KMS-11 (cell line): ENCODE results near the gene PDE6A.
"Not testable (repeated sequence)": the region's sequence is repeated elsewhere in the genome, so short reads cannot be mapped to it uniquely, and the experiment has no call there.

ENCODE experiments used
- H2AFZ ChIP-seq: fragments of 200-600 bp; sonication (generic); 2 replicates; pipeline ENCODE4 v1.6.1; 2016; ENCODE audit warnings: antibody characterized with exemption, mixed run types, low read depth
- H3K27ac ChIP-seq: fragments of 200-600 bp; sonication (generic); 2 replicates; pipeline ENCODE4 v1.6.1; 2016; ENCODE audit warnings: mild to moderate bottlenecking, mixed run types
- H3K27me3 ChIP-seq: fragments of 200-600 bp; sonication (generic); 2 replicates; pipeline ENCODE4 v1.6.1; 2017; ENCODE audit warnings: mild to moderate bottlenecking, low read depth, mixed run types, moderate library complexity; ENCODE audit not compliant: insufficient read depth
- H3K36me3 ChIP-seq: fragments of 200-600 bp; sonication (generic); 2 replicates; pipeline ENCODE4 v1.6.1; 2017; ENCODE audit warnings: mild to moderate bottlenecking, mixed run types; ENCODE audit not compliant: insufficient read depth
- H3K4me1 ChIP-seq: fragments of 200-600 bp; sonication (generic); 2 replicates; pipeline ENCODE4 v1.6.1; 2016; ENCODE audit warnings: mild to moderate bottlenecking, low read depth, mixed run types; ENCODE audit not compliant: poor library complexity, severe bottlenecking
- H3K4me2 ChIP-seq: fragments of 200-600 bp; sonication (generic); 2 replicates; pipeline ENCODE4 v1.7.0; 2016; ENCODE audit warnings: mild to moderate bottlenecking, mixed run types
- H3K4me3 ChIP-seq: fragments of 200-600 bp; sonication (generic); IDR thresholded peaks from 2 replicates; pipeline ENCODE4 v1.6.1; 2017; ENCODE audit warnings: low read depth, low read length, mixed read lengths; ENCODE audit not compliant: insufficient read depth
- H3K79me2 ChIP-seq: fragments of 200-600 bp; sonication (generic); 2 replicates; pipeline ENCODE4 v1.6.1; 2016; ENCODE audit warnings: low read depth, mixed run types; ENCODE audit not compliant: insufficient read depth
- H3K9ac ChIP-seq: fragments of 200-600 bp; sonication (generic); 2 replicates; pipeline ENCODE4 v1.6.1; 2016; ENCODE audit warnings: mild to moderate bottlenecking, mixed run types
- H4K20me1 ChIP-seq: fragments of 200-600 bp; sonication (generic); 2 replicates; pipeline ENCODE4 v1.6.1; 2016; ENCODE audit warnings: mild to moderate bottlenecking, mixed run types; ENCODE audit not compliant: insufficient read depth
- TF ChIP-seq, protein P1 (sequence below): fragments of 200-600 bp; sonication (generic); conservative IDR thresholded peaks from 2 replicates; pipeline ENCODE4 v1.6.1; 2017; ENCODE audit warnings: low read depth, mild to moderate bottlenecking, antibody characterized with exemption, low read length, moderate library complexity, mixed read lengths

The PDE6A gene

DNA sequence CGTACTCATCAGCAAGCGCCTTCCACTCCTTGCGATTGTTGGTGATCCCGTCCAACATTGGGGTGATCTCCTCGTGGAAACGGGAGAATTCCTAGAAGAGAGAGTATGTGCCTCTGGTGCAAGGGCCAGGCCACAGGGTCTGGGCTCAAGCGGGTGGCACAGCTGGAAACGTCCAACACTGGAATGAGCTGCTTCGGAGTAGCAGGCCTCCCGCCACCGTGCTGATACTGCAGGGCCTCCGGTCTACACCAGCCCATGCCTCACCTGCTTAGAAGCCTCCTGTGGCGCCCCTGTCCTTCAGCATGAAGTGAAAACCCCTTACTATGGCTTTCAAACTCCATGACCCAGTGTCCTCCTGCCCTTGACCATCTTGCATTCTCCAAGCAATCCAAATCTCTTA is 81.4 kb downstream of the PDE6A start:
- Histone ChIP-seq H3K36me3 (no peaks in the 10 kb centered on the region), H4K20me1 (no peaks in the 10 kb centered on the region), H3K27me3 (no peaks in the 10 kb centered on the region), H3K79me2 (no peaks in the 10 kb centered on the region), H3K4me1 (no peaks in the 10 kb centered on the region), H3K27ac (no peak overlapping the region), H2AFZ (no peak overlapping the region), H3K4me2 (no peak overlapping the region), H3K9ac (no peak overlapping the region), H3K4me3 (no peak overlapping the region)
- TF ChIP-seq, protein P1, sequence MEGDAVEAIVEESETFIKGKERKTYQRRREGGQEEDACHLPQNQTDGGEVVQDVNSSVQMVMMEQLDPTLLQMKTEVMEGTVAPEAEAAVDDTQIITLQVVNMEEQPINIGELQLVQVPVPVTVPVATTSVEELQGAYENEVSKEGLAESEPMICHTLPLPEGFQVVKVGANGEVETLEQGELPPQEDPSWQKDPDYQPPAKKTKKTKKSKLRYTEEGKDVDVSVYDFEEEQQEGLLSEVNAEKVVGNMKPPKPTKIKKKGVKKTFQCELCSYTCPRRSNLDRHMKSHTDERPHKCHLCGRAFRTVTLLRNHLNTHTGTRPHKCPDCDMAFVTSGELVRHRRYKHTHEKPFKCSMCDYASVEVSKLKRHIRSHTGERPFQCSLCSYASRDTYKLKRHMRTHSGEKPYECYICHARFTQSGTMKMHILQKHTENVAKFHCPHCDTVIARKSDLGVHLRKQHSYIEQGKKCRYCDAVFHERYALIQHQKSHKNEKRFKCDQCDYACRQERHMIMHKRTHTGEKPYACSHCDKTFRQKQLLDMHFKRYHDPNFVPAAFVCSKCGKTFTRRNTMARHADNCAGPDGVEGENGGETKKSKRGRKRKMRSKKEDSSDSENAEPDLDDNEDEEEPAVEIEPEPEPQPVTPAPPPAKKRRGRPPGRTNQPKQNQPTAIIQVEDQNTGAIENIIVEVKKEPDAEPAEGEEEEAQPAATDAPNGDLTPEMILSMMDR: no peak

DNA sequence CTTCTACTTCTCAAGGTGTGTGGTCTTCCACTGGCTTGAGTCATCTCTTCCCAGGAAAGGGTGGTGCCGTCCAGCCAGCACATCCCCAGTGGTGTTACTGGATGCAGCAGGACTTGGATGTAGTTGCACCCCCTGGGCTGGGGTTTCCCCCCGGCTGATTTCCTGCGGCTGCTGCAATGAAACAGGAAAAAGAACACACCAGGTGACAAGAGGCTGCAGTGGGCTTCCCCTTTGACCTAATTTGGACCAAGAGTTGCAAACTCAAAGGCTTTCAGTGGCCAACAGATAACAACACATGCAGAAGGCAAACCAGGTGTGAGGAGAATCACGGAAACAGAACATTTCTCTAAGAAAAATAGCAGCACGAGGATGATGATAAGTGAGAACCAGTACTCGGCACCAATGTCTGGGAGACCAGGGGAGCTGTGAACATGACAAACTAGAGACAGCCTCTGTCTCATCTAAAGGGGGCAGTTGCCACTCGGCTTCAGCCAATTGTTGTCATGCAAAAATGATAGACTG is 83.7 kb downstream of the PDE6A start:
- TF ChIP-seq, protein P1: no peak
- Histone ChIP-seq H2AFZ (no peak overlapping the region), H3K4me2 (no peak overlapping the region), H4K20me1 (no peaks in the 10 kb centered on the region), H3K4me1 (no peaks in the 10 kb centered on the region), H3K27ac (no peak overlapping the region), H3K79me2 (no peaks in the 10 kb centered on the region), H3K9ac (no peak overlapping the region), H3K36me3 (no peaks in the 10 kb centered on the region), H3K27me3 (no peaks in the 10 kb centered on the region), H3K4me3 (no peak overlapping the region)

DNA sequence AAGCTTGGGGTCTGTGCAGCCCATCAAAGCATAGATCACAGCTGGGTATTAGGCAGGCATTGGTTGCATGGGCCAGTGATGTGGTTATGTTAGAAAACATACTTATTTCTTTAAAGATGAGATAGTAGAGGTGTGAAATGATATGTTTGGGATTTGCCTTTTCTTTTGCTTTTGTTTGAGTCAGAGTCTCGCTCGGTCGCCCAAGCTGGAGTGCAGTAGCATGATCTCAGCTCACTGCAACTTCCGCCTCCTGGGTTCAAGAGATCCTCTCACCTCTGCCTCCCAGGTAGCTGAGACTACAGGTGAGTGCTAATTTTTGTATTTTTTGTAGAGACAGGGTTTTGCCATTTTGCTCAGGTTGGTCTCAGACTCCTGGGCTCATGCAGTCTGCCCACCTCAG is 84.8 kb downstream of the PDE6A start:
- Histone ChIP-seq H3K36me3 (no peaks in the 10 kb centered on the region), H3K4me2 (no peak overlapping the region), H3K9ac (no peak overlapping the region), H3K4me3 (no peak overlapping the region), H3K27ac (no peak overlapping the region), H2AFZ (no peak overlapping the region), H4K20me1 (no peaks in the 10 kb centered on the region), H3K27me3 (no peaks in the 10 kb centered on the region), H3K79me2 (no peaks in the 10 kb centered on the region), H3K4me1 (no peaks in the 10 kb centered on the region)
- TF ChIP-seq, protein P1: no peak

DNA sequence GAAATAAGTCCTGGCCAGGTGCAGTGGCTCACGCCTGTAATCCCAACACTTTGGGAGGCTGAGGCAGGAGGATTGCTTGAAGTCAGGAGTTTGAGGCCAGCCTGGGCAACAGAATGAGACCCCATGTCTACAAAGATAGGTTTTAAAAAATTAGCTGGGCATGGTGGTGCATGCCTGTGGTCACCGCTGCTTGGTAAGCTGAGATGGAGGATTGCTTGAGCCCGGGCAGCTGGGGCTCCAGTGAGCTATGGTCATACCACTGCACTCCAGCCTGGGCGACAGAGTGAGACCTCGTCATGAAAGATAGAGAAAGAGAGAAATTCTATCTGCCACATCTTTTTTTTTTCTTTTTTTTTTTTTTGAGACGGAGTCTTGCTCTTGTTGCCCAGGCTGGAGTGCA is 86.1 kb downstream of the PDE6A start:
- not testable (repeated sequence) for H3K27me3 ChIP-seq, H3K27ac ChIP-seq, H3K4me1 ChIP-seq, H4K20me1 ChIP-seq, H3K36me3 ChIP-seq, H3K9ac ChIP-seq, H3K79me2 ChIP-seq, H3K4me2 ChIP-seq, H2AFZ ChIP-seq, H3K4me3 ChIP-seq

DNA sequence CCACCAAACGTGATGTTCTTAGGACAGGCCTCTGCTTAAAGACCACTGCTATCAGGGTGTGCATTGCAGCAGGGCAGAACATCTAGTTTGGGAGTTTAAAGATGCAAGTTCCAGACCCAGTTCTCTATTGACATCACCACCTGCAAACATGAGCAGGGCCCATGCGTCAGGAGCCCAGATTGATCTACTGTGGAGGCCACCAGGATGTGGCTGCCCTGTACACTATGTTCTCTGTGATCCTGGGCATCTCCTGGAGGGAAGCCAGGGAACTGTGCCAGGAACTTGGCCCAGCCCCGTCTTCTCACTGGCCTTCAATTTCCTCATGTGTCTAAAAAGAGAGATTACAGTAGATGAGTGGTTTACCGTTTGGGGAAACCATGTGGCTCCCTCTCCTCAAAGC is 87.1 kb downstream of the PDE6A start:
- no peaks in the 10 kb centered on the region for H3K4me1 ChIP-seq
- H3K27me3 ChIP-seq: no peaks in the 10 kb centered on the region
- no peak overlapping the region for H3K4me3 ChIP-seq
- TF ChIP-seq, protein P1: no peak
- H3K9ac ChIP-seq: no peak overlapping the region
- no peak overlapping the region for H3K27ac ChIP-seq
- H2AFZ ChIP-seq: no peak overlapping the region
- H3K36me3 ChIP-seq: no peaks in the 10 kb centered on the region
- H3K79me2 ChIP-seq: no peaks in the 10 kb centered on the region
- no peaks in the 10 kb centered on the region for H4K20me1 ChIP-seq
- no peak overlapping the region for H3K4me2 ChIP-seq
